Liver (tissue), 9 donors: Measurements from ENCODE around the gene GPR55. TPM values are rescaled to one million over a fixed set of nuclear protein-coding genes. Genes with fewer than 3 reads are reported as not detected.

Source experiments
- DNase-seq: peaks from one replicate; pipeline ENCODE4 v3.0.0-alpha.2; 2017; ENCODE audit warnings: low spot score
- H3K27ac ChIP-seq, 2 donors: one replicate each; pipeline ENCODE4 v1.7.0; 2013; ENCODE audit warnings: inconsistent platforms in 2 of 2, low read length in 2 of 2, control low read depth in 1 of 2, low read depth in 1 of 2, mild to moderate bottlenecking in 1 of 2
- H3K27me3 ChIP-seq, 4 donors: one replicate each; pipeline versions ENCODE4 v1.6.1 to v1.7.0; 2013; ENCODE audit warnings: low read length in 3 of 4, inconsistent platforms in 1 of 4, mild to moderate bottlenecking in 1 of 4, moderate library complexity in 1 of 4; ENCODE audit not compliant: control insufficient read depth in 4 of 4, insufficient read depth in 4 of 4
- H3K36me3 ChIP-seq, 4 donors: one replicate each; pipeline versions ENCODE4 v1.6.1 to v1.7.0; 2013; ENCODE audit warnings: low read length in 3 of 4, mild to moderate bottlenecking in 3 of 4, low read depth in 1 of 4, moderate library complexity in 1 of 4; ENCODE audit not compliant: control insufficient read depth in 4 of 4, insufficient read depth in 3 of 4
- H3K4me1 ChIP-seq, 4 donors: one replicate each; pipeline versions ENCODE4 v1.6.1 to v1.7.0; 2013; ENCODE audit warnings: low read length in 3 of 4, mild to moderate bottlenecking in 3 of 4, moderate library complexity in 1 of 4; ENCODE audit not compliant: control insufficient read depth in 4 of 4, insufficient read depth in 4 of 4
- H3K4me3 ChIP-seq, 3 donors: one replicate each; pipeline versions ENCODE4 v1.6.1 to v1.7.0; 2013; ENCODE audit warnings: low read length in 3 of 3, control low read depth in 1 of 3, low read depth in 1 of 3, mild to moderate bottlenecking in 1 of 3
- H3K9ac ChIP-seq, 2 donors: one replicate each; pipeline ENCODE4 v1.7.0; 2013; ENCODE audit warnings: low read length in 2 of 2, mild to moderate bottlenecking in 2 of 2, moderate library complexity in 2 of 2, control low read depth in 1 of 2, low read depth in 1 of 2
- H3K9me3 ChIP-seq, 4 donors: one replicate each; pipeline versions ENCODE4 v1.6.1 to v1.7.0; 2013; ENCODE audit warnings: low read length in 3 of 4; ENCODE audit not compliant: control insufficient read depth in 4 of 4
- EGR1 ChIP-seq, 2 donors: IDR thresholded peaks; 2 replicates each; pipeline ENCODE4 v1.6.1; 2016 to 2018; ENCODE audit warnings: antibody characterized with exemption in 2 of 2, low read depth in 2 of 2
- FOXA1 ChIP-seq: IDR thresholded peaks from 2 replicates; pipeline ENCODE4 v1.6.1; 2016; ENCODE audit warnings: antibody characterized with exemption
- FOXA2 ChIP-seq: IDR thresholded peaks from 2 replicates; pipeline ENCODE4 v1.6.1; 2016; ENCODE audit warnings: antibody characterized with exemption
- HNF4A ChIP-seq, 2 donors: conservative IDR thresholded peaks; 2 replicates each; pipeline ENCODE4 v1.6.1; 2016; ENCODE audit warnings: antibody characterized with exemption in 2 of 2, mild to moderate bottlenecking in 2 of 2
- HNF4G ChIP-seq: IDR thresholded peaks from 2 replicates; pipeline ENCODE4 v1.6.1; 2016; ENCODE audit warnings: antibody characterized with exemption
- JUND ChIP-seq, 2 donors: IDR thresholded peaks; 2 replicates each; pipeline ENCODE4 v1.6.1; 2016; ENCODE audit warnings: antibody characterized with exemption in 2 of 2
- NR2F2 ChIP-seq: IDR thresholded peaks from 2 replicates; pipeline ENCODE4 v1.6.1; 2016; ENCODE audit warnings: antibody characterized with exemption
- RAD21 ChIP-seq, 2 donors: IDR thresholded peaks; 2 replicates each; pipeline ENCODE4 v1.6.1; 2016; ENCODE audit warnings: antibody characterized with exemption in 2 of 2, mild to moderate bottlenecking in 2 of 2
- SP1 ChIP-seq: IDR thresholded peaks from 2 replicates; pipeline ENCODE4 v1.6.1; 2018; ENCODE audit warnings: antibody characterized with exemption, mild to moderate bottlenecking
- TAF1 ChIP-seq: conservative IDR thresholded peaks from 2 replicates; pipeline ENCODE4 v1.6.1; 2016; ENCODE audit warnings: antibody characterized with exemption, mild to moderate bottlenecking
- YY1 ChIP-seq: IDR thresholded peaks from 2 replicates; pipeline ENCODE4 v1.6.1; 2016; ENCODE audit warnings: antibody characterized with exemption, mild to moderate bottlenecking
- WGBS: extraction: QIAGEN DNeasy Blood & Tissue Kit; methylation state at CpG from one replicate; pipeline ENCODE4 v1.1.7; 2013; 5-methylcytosine and 5-hydroxymethylcytosine counted together
- polyA plus RNA-seq, 2 donors: library from polyadenylated mRNA; stranded (reverse) in 1 of 2; unstranded in 1 of 2; fragments of 200-250 nt in 1 of 2; fragments of >200 nt in 1 of 2; fragmentation: Nextera tagmentation in 1 of 2; extraction: Ambion mirVana in 1 of 2; gene quantifications; one replicate each; pipeline versions ENCODE4 v1.2.1 to v1.2.3, GENCODE V29; 2013 to 2015
- total RNA-seq, 2 donors: library from RNA; depleted of rRNA; stranded (reverse); fragments of >200 nt; gene quantifications; one replicate each; pipeline ENCODE4 v1.2.3, GENCODE V29; 2014
- TF ChIP-seq, protein P1 (sequence below): IDR thresholded peaks from 2 replicates; pipeline ENCODE4 v1.6.1; 2016; ENCODE audit warnings: antibody characterized with exemption
- TF ChIP-seq, protein P2 (sequence below): IDR thresholded peaks from 2 replicates; pipeline ENCODE4 v1.6.1; 2016; ENCODE audit warnings: antibody characterized with exemption
- TF ChIP-seq, protein P3 (sequence below): IDR thresholded peaks from 2 replicates; pipeline ENCODE4 v1.6.1; 2016; ENCODE audit warnings: antibody characterized with exemption, mild to moderate bottlenecking
- TF ChIP-seq, protein P4 (sequence below): fragments of 150-350 bp; IDR thresholded peaks from 2 replicates; pipeline ENCODE4 v1.5.1; 2017; ENCODE audit warnings: improper control_type of control experiment, low read depth, low read length; ENCODE audit not compliant: missing input control
- TF ChIP-seq, protein P5 (sequence below): IDR thresholded peaks from 2 replicates; pipeline ENCODE4 v1.6.1; 2016; ENCODE audit warnings: antibody characterized with exemption
- donor health status: healthy.
- donor health status: healthy.
- donor health status: healthy.
- donor health status: healthy.
- donor health status: healthy.

The GPR55 gene
- total and polyA plus RNA-seq, 4 donors, result 0.05 to 0.17 (median 0.10) TPM; not detected in 1

DNA sequence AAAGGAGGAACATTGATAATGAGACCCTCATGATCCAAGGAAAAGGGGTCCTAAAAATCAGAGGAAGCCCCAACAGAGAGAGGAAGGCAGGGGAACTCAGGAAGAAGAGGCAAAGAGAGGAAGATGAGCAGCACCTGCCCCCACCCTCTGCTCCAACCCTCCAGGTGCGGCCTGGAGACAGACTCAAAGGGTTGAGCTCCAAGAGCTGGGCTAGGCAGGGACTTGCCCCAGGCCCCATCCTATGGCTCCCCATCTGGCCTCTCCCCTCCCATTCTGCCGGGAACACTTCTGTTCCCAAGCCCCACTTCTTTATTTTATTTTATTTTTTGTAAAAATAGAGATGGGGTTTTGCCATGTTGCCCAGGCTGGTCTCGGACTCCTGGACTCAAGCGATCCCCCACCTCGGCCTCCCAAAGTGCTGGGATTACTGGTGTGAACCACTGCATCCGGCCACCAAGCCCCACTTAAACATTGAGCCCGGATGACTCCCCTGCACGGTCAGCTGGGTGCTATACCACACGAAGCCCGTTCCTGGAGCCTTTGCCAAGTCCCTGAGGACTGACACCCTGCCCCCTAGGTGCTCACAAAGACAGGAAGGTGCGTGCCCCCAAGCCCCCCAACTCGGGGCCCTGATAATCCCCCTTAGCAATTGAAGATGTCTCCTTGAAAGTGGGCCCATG lies 3.8 kb upstream of the GPR55 start:
- no peaks in the 10 kb centered on the region for H3K4me1 ChIP-seq
- WGBS, result 88% methylated on average over 12 of the region's 12 CpGs
- TF ChIP-seq HNF4A (conservative IDR thresholded peaks at IDR 0.05) (no peak), JUND (IDR thresholded peaks at IDR 0.05) (no peak)
- TF ChIP-seq, protein P1, sequence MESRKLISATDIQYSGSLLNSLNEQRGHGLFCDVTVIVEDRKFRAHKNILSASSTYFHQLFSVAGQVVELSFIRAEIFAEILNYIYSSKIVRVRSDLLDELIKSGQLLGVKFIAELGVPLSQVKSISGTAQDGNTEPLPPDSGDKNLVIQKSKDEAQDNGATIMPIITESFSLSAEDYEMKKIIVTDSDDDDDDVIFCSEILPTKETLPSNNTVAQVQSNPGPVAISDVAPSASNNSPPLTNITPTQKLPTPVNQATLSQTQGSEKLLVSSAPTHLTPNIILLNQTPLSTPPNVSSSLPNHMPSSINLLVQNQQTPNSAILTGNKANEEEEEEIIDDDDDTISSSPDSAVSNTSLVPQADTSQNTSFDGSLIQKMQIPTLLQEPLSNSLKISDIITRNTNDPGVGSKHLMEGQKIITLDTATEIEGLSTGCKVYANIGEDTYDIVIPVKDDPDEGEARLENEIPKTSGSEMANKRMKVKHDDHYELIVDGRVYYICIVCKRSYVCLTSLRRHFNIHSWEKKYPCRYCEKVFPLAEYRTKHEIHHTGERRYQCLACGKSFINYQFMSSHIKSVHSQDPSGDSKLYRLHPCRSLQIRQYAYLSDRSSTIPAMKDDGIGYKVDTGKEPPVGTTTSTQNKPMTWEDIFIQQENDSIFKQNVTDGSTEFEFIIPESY, result no peak
- H3K27me3 ChIP-seq, result no peaks in the 10 kb centered on the region
- H3K9me3 ChIP-seq, result no peaks in the 10 kb centered on the region
- H3K27ac ChIP-seq, result no peak overlapping the region
- DNase-seq, result no peak
- no peak overlapping the region for H3K9ac ChIP-seq
- no peak overlapping the region for H3K4me3 ChIP-seq
- H3K36me3 ChIP-seq, result no peaks in the 10 kb centered on the region

DNA sequence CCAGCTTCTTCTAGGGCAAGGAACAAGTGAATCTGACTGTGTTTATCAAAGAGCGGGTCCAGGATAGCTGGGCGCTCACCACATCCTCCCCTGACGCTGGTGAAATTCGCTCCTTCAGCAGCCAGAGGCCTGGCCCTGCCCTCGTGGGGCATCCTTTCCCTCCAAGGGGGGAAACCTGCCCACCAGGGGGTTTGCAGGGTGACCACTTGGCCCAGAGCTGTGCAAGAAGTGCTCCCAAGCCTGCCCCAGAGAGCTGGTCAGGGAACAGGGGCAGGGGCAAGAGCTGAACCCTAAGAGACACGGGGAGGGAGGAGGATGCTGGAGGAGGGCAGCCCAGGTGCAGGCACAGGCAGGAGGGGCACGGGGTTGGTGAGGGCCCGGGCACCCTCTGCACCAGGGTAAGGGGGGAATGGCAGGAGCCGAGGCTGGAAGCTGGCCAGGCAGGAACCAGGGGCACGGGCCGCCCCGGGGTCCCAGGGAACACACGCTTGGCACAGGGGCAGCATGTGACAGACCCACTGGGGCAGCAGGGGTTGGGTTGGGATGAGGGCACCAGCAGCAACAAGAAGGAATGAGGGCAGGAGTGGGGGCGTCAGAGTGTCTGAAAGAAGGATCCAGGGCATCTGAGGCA lies 2.8 kb upstream of the GPR55 start:
- DNase-seq, result no peak
- 85% methylated on average over 14 of the region's 14 CpGs for WGBS
- Histone ChIP-seq H3K27me3 (no peaks in the 10 kb centered on the region), H3K36me3 (no peaks in the 10 kb centered on the region), H3K4me3 (no peak overlapping the region), H3K9ac (no peak overlapping the region), H3K9me3 (no peaks in the 10 kb centered on the region), H3K27ac (no peak overlapping the region), H3K4me1 (no peaks in the 10 kb centered on the region)
- TF ChIP-seq, protein P2, sequence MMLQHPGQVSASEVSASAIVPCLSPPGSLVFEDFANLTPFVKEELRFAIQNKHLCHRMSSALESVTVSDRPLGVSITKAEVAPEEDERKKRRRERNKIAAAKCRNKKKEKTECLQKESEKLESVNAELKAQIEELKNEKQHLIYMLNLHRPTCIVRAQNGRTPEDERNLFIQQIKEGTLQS, result no peak
- TF ChIP-seq JUND (IDR thresholded peaks at IDR 0.05) (no peak), RAD21 (IDR thresholded peaks at IDR 0.05) (no peak), FOXA2 (no peak), FOXA1 (no peak), HNF4A (conservative IDR thresholded peaks at IDR 0.05) (no peak), NR2F2 (no peak), YY1 (no peak), HNF4G (no peak), TAF1 (no peak), EGR1 (IDR thresholded peaks at IDR 0.05; ENCODE audit: low read depth in 2 of 2) (no peak), SP1 (no peak)
- TF ChIP-seq, protein P3, sequence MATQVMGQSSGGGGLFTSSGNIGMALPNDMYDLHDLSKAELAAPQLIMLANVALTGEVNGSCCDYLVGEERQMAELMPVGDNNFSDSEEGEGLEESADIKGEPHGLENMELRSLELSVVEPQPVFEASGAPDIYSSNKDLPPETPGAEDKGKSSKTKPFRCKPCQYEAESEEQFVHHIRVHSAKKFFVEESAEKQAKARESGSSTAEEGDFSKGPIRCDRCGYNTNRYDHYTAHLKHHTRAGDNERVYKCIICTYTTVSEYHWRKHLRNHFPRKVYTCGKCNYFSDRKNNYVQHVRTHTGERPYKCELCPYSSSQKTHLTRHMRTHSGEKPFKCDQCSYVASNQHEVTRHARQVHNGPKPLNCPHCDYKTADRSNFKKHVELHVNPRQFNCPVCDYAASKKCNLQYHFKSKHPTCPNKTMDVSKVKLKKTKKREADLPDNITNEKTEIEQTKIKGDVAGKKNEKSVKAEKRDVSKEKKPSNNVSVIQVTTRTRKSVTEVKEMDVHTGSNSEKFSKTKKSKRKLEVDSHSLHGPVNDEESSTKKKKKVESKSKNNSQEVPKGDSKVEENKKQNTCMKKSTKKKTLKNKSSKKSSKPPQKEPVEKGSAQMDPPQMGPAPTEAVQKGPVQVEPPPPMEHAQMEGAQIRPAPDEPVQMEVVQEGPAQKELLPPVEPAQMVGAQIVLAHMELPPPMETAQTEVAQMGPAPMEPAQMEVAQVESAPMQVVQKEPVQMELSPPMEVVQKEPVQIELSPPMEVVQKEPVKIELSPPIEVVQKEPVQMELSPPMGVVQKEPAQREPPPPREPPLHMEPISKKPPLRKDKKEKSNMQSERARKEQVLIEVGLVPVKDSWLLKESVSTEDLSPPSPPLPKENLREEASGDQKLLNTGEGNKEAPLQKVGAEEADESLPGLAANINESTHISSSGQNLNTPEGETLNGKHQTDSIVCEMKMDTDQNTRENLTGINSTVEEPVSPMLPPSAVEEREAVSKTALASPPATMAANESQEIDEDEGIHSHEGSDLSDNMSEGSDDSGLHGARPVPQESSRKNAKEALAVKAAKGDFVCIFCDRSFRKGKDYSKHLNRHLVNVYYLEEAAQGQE, result no peak
- TF ChIP-seq, protein P1, result no peak
- TF ChIP-seq, protein P4, sequence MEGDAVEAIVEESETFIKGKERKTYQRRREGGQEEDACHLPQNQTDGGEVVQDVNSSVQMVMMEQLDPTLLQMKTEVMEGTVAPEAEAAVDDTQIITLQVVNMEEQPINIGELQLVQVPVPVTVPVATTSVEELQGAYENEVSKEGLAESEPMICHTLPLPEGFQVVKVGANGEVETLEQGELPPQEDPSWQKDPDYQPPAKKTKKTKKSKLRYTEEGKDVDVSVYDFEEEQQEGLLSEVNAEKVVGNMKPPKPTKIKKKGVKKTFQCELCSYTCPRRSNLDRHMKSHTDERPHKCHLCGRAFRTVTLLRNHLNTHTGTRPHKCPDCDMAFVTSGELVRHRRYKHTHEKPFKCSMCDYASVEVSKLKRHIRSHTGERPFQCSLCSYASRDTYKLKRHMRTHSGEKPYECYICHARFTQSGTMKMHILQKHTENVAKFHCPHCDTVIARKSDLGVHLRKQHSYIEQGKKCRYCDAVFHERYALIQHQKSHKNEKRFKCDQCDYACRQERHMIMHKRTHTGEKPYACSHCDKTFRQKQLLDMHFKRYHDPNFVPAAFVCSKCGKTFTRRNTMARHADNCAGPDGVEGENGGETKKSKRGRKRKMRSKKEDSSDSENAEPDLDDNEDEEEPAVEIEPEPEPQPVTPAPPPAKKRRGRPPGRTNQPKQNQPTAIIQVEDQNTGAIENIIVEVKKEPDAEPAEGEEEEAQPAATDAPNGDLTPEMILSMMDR, result no peak
- TF ChIP-seq, protein P5, sequence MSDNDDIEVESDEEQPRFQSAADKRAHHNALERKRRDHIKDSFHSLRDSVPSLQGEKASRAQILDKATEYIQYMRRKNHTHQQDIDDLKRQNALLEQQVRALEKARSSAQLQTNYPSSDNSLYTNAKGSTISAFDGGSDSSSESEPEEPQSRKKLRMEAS, result no peak
